HG03571 (cell line): Measurements from ENCODE around the gene BNC2.

ENCODE experiments used
- ATAC-seq: cut with Tn5 transposase; IDR thresholded peaks from one replicate; pipeline ENCODE4 v1.9.1; 2021; ENCODE audit not compliant: unreplicated experiment

The BNC2 gene

DNA sequence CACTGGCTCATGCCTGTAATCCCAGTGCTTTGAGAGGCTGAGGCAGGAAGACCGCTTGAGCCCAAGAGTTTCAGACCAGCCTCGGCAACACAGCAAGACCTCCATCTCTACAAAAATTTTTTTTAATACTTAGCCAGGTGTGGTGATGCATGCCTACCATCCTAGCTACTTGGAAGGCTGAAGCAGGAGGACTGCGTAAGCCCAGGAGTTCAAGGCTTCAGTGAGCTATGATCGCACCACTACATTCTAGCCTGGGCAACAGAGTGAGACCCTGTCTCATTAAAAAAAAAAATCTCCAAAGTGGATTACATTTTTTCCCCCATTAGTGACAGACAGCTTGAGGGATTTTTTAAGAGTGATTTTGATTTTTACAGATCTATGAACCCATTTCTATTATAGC is 230.8 kb downstream of the BNC2 start:
- no peak for ATAC-seq

DNA sequence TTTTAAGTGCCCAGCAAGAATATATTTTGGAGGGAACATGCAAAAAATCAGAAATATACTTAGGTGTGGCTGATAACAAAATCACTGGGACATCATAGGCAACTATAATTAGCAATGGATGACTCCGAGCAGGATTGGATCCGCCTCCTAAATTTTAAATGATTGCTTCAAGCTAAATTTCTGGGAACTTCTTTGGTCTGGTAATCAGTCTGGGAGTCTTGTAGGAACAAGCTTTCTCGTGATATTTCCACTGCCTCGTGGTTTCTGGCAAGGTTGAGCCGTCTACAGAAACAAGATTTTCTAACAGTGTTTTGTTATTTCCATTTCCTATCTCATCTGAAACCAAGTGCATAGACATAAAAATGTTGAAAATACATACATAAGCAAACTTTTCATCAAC is 232.6 kb downstream of the BNC2 start:
- no peak for ATAC-seq

DNA sequence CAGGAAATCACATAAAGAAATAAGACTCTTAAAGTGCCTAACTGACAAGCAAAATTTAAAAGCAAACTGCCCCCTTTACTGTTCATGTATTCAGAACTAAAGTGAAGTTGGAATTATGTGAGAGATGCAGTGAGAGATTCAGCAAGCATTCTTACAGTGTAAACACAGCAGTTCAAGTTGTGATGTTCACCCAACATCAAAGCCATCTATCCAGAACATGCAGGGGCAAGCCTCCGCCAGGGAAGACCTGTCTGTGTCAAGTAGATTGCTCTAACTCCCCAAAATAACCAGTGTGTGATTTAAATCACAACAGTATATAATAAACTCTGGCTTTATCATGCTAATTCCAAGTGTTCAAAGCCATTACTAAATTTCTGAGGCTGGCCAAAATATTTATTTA is 233.3 kb downstream of the BNC2 start:
- no peak for ATAC-seq

DNA sequence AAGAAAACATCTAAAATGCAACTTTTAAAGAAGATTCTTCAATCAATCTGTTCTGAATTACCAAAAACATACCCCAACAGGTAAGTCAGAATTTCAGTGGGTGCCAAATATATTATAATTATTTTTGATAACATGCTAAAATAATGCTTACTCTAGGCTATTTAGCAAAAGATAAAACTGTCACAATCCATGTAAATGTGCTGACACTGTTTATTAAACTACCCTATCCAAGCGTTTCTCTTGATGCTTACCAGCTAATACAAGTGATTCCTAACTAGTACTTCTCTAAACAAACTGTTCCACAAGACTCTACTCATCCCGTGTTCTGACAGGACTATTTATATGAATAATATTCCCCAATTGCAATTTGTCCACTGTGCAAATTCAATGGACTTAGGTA is 236.7 kb downstream of the BNC2 start:
- no peak for ATAC-seq

DNA sequence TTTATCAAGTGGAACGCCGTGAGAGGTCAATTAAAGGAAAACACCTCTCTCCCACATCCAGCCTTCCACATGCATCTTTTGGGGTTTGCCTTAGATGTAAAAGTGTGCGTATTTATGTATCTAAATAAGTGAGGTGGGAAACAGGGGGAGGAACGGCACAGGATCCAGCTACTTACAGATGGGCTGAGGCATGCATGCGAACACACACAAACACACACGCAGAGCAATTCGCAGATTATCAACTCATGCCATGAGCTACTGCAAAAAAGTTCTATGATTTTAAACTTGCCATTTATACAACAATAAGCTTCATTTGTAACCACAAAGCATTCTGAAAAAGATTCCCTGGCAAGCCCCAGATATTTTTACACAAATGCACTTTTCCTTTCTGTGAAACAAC is 242.1 kb downstream of the BNC2 start:
- ATAC-seq, result no peak

DNA sequence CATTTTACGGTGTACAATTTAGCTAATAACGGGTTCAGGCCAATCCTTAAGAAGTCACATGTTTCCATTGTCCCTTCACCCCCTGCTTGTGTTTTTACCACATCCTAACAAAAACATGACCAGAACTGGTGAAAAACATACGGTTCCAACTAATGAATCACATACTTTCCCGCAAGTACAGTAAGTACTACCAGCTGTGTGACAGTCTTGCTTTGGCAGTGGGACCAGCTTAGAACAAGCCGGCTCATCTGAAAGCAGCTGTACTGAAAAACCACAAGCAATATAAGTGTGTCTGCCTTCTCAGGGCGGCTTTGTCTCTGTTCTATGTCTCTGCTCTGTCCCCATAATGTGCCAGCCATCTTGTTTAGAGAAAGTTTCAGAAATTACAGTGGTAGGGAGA is 242.5 kb downstream of the BNC2 start:
- ATAC-seq, result no peak

DNA sequence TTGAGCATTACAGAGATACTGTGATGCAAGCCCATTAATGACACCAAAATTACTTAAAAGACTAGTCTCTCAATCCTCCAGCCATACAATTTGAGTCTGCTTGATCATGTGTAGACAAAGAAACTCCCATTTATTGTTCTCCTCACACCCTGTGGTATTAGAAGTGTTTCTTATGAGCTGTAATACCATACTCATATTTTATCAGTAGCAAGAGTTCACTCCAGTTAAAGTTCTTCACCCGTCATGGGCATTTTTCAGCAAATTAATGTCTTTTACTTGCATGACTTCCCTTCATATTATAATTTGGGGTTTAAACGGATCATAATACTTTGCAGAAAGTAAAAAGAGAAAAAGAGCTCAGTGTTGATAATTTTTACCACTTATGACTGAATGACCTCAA is 242.9 kb downstream of the BNC2 start:
- no peak for ATAC-seq

DNA sequence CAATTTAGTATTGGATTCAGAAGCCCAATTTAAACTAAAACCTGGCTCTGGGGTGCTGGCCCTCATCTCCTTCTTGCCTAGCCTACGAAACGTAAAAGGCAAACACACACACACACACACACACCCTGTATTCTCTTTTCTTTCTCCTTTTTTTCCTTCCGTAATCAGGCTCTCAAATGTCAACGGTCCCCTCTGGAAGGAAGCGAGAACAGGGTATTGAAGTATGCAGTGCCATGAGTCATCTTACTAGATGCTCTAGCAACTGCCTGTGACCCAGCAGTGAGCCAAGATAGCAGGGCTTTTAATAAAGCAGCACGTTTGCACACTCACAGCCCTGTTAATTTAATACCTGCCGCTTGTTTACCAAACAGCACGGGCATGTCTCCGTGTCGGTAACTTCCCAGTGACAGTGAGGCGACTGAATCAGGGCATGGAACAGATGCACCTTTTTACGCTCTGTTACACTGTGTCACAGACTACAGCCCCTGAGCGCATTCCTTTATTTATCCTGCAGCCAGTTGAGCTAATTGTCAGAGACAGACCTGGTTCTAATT is 243.8 kb downstream of the BNC2 start:
- ATAC-seq, result no peak

DNA sequence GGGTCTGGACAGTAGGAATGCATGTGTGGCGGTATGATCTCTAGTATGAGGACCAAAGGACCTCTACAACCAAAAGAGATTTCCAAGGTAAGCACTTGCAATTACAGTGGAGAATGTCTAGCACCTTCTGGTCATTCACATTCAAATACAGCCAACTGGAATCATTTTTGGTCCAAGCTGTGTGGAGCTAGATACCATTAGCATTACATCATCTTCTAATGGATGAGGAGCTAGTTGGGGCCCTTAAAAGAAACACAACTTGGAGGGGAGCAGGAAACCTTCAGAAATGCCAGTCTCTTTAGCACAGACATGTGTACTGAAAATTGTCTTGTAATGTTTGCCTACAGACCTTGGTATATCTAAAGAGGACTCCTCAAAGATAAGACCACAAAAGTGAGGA is 244.7 kb downstream of the BNC2 start:
- no peak for ATAC-seq

DNA sequence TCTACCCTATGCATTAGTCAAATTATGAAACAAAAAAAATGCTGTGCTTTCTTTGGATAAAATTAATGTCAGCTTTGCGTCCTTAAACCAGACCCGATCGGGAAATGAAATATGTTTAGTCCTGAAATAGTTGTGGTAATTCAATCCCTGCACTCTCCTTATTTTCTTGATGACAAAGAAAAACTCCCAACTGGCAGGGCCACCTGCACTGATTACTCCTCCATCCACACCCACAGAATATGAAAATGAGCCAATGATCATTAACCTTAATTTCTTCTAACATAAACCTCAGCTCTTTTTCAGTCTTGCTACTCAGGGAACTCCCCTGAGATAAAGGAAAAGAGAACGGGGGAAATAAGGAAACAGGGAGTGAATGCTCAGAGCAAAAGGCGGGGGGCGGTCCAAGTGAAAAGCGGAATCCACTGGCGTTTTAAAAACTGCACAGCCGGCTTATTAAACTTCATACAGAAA is 245.3 kb downstream of the BNC2 start:
- ATAC-seq, result no peak

DNA sequence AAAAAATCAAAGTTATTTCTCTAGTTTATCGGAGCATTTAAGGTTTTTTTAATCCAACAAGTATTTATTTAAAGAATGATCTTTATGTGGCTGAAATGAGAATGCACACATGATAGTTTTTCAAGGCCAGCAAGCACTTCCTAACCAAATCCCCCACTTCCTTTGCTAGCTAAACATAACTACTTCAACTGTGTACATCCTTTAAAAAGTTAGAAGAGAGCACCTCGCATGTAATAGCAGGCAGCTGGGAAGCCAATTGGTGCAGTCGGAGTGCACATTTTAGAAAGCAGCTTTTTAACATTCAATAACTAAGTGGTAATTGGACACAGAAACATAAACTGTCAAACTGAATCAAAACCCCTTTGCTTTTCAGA is 245.7 kb downstream of the BNC2 start:
- ATAC-seq, result no peak

DNA sequence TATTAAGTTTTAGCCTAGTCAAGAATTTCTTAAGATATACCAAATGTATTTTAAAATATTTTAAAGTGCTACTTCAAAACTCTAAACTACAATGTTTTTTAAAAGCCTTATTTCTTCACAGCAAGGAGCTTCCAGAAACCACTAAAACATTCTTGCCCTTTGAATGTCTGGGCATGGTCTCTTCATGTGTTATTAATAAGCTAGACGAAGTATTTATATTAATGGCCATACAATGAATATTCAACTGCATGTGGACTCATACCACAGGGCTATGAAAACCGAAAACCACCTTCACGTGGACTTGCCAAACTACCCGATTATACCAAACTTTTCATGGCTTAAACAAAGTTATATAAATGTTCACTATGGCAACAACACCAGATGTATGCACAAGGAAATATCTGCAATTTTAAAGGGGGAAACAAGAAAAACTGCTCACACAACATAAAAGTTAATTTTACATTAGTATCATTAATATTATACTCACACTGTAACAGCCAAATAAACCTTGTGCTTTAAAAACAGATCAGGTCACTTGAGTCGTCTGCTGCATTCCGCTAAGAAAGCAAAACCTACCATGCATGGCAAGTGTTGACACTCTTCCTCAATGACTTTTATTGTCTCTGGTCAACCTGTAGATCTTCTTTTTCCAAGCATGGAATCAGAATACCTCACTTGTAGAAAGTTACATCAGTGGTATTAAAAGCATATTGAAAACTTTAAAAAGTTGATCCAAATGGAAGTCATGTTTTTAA is 246.3 kb downstream of the BNC2 start:
- ATAC-seq, result no peak

DNA sequence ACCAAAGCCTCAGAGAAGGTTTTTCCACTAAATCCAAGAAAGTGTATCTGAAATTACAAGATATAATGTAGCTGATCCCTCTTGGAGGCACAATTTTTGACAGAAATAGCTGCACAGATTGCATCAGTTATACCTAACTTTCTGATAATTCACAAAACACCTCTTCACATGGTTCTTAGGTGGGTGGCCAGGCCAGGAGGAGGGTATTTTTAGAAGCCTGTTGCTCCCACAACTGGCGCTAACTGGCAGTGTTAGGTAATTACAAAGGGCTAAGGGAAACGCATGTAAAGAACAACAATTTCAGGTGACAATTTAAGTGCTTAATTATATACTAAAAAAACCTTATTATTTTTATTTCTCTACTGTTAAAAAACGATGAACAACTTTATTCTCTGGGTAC is 247.9 kb downstream of the BNC2 start:
- ATAC-seq, result no peak

DNA sequence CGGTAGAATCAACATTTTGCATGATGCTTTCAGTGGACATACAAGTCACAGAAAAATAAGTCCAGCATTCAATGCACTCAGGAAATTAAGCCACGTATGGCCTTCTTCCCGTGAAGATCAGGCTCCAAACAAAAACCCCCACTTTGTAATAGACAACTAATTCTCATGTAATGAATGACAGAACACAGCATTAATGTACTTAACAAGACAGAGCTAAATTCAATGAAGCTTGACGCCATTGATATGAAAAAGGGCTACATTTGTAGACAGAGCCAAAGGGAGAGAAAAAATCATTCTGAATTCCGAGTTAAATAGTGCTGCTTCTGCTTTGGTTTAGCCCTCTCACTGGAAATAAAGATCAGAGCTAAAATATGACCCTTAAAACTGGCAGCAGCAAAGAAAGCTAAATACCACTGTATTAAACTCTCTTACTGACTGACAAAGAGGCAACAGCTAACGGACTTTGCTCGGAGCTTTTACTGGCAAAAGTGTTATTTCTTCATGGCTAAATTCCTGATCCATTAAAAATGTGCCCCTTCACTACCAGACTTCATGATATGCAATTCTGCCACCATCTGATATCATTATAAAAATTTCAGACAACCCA is 250.5 kb downstream of the BNC2 start:
- ATAC-seq, result no peak

DNA sequence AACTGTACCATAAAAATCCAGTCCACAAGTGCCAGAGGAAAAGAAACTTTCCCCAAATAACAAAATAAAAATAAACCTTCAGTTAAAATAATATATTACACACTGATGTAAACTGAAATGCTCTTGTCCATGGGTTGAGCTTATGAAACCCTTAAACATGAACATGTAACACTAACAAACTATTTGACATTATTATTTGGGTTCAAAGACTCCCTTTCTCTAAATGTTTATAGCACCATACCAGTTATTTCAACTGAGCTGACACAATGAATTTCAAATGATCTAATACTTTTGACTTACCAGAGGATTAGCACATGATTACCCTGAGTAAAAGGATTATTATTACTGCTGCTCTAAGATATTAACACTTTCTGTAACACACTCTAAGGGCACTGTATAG is 251.1 kb downstream of the BNC2 start:
- no peak for ATAC-seq

DNA sequence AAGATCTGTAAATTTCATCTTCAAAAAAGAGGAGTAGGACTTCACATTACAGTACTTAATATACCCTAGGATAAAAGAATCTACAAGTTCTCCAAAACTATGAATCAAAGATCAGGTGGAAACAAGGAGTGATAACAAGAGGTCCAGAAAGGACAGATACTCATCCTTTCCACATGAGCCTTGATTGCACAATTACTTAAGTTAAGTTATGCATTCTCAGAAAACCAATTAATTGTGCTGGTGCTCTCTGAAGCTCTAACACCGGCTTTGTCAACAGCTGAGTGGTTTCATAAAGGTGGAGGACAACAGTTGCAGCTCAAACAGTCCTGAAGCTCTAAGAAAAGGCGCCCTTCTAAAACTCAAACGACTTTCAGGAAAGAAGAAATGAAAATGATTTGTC is 251.9 kb downstream of the BNC2 start:
- no peak for ATAC-seq

DNA sequence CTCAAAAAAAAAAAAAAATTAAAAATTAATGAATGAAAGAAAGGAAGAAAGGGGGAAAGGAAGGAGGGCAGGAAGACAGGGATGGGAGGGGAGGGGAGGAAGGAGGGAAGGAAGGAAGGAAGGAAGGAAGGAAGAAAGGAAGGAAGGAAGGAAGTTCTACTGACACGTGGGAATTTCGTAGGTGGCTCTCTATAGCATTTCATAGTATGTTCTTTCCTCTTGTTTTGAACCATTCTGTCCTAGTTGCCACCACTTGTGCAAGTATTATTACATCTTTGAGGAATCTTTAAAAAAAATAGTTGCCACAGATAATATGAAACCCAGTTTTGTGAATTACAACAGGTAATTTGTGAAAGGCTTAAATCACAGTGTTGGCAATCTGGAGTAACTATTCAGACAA is 253.8 kb downstream of the BNC2 start:
- no peak for ATAC-seq

DNA sequence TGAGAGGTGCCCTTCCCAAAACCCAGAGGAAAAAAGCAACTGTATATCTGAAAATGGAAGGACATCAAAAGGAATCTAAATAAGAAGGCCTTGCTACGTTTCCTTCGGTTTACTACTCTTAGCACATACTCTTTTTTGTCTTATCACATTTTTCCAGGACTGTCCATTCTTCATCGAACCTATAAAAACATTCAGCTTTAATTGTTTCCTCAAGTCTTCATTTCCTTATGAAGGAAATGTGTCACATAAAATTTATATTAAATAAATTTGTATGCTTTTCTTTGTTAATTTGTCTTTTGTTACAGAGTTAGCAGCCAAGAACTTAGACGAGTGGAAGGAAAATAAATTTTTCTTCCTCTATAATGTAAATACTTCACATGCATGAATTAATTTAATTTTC is 255.0 kb downstream of the BNC2 start:
- no peak for ATAC-seq

DNA sequence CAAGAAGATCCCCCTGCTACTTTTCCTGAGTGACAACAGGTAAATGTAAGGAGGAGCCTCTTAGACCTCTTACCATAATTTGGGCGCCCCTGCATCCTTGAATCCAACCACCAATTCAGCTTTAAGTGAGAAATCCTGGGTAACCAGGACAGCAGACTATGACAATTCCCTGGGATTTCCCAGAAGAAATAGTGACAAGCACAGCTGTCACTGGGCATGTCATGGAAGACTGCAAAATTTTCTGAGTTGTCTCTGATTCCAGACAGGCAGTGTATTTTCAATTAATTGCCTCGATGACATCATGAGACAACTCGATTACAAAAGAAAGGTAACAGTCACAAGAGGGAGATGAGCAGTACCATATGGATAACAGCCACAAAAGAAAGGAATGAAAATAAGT is 256.9 kb downstream of the BNC2 start:
- ATAC-seq, result no peak

DNA sequence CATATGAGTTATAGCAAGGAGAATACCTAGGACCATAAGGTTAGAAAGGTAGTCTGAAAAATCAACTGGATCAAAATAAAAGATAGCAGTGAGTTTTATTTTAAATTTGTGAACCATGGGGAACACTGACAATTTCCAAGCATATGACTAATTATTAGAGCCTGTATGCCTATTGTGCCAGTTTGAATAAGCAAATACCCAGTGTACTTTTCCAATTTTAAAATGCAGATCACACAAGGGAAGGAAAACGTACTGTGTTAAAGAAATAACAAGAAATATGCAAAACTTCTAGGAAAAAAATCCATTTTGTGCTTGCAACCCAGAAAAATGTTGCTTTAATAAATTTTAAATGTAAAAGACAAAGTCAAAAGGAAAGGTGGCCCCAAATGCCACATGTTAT is 257.4 kb downstream of the BNC2 start:
- ATAC-seq, result no peak

DNA sequence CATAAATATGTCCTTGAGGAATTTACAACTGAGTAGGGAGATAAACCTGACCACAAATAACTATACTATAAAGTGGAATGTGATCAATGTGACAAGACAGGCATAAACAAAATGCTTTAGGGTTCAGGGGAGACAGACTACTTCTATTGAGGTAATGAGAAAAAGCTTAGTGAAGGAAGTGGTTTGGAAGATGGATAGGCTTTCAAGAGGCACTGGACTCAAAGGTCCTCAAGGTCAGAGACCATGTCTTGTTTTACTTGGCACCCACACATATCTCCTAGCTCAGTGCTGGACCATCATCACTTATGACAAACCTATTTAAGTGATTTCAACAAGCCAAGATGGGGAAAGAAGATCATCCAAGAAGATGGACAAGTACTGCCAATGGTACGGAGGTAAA is 257.8 kb downstream of the BNC2 start:
- ATAC-seq, result no peak

DNA sequence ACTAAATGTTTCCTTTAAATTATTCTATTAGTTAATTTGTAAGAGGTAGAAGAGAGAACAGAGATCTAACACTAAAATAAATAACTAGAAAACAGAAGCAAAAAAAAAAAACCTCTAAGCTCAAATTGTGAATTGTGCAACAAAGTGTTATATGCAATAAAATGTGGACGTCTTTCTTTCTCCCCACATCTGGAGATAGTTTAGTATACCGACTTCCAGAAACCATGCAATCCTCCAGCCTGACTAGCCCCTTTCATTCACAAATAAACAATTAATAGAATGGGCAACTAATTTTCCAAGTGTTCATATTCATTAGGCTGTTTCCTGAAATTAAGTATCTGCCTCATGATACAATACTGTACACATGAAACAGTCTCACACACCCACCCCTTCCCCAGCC is 258.5 kb downstream of the BNC2 start:
- no peak for ATAC-seq

DNA sequence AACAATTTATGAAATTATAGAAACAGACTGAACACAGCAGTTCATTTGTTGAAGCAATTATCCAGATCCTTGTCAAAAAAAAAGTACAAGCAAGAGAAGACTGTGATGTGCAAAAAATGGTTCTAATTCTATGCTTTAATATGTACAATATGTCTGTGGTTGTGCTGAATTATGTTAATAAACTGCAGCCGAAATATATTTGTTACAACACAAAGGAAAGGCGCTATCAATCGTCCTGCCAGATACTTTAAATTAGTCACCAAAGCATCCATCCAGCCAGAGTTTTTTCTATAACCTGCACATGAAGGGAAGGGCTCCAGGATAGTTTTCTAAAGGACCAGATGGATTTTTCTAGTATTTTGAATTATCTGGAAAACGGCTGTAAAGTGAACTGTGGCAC is 259.5 kb downstream of the BNC2 start:
- no peak for ATAC-seq
